Inferior parietal cortex (tissue), 1 donor: ENCODE results near the gene TMEM205.
A peak's percentile ranks its signal among the peaks of the same experiment; 100 is the strongest.
"Not testable (repeated sequence)": the region's sequence is repeated elsewhere in the genome, so short reads cannot be mapped to it uniquely, and the experiment has no call there.

Experiments used
- DNase-seq: peaks from one replicate; pipeline ENCODE4 v3.0.0-alpha.2; 2016; ENCODE audit errors: extremely low spot score

The TMEM205 gene

GRCh38 chr19:11373166-11373884, 27.3 kb upstream of the TMEM205 start:
- peak; percentile 66 for DNase-seq

GRCh38 chr19:11370744-11371143, 24.7 kb upstream of the TMEM205 start:
- no peak for DNase-seq

- DNase-seq = no peak
These were observed 21.5 kb upstream of the TMEM205 start for GRCh38 chr19:11367528-11367927.

GRCh38 chr19:11365557-11366117, 19.6 kb upstream of the TMEM205 start:
- no peak for DNase-seq

GRCh38 chr19:11364935-11365334, 18.9 kb upstream of the TMEM205 start:
- no peak for DNase-seq

GRCh38 chr19:11364296-11364904, 18.3 kb upstream of the TMEM205 start:
- no peak for DNase-seq

GRCh38 chr19:11363881-11364280, 17.8 kb upstream of the TMEM205 start:
- no peak for DNase-seq

GRCh38 chr19:11361771-11362731, 16.0 kb upstream of the TMEM205 start:
- DNase-seq = no peak

GRCh38 chr19:11361037-11361770, 15.1 kb upstream of the TMEM205 start:
- DNase-seq = no peak

- no peak for DNase-seq
These were observed 13.4 kb upstream of the TMEM205 start for GRCh38 chr19:11359421-11359820.

GRCh38 chr19:11356676-11357550, 10.8 kb upstream of the TMEM205 start:
- DNase-seq = no peak

GRCh38 chr19:11356074-11356397, 10.0 kb upstream of the TMEM205 start:
- DNase-seq = no peak

GRCh38 chr19:11355160-11356073, 9.3 kb upstream of the TMEM205 start, which contains the start of gene PLPPR2:
Gene PLPPR2, plus strand, starts transcription at chr19:11355432. Its CDS starts 2,242 bp downstream, at chr19:11357674.
- DNase-seq = peak; percentile 87

- DNase-seq = not testable (repeated sequence)
These were observed 8.0 kb upstream of the TMEM205 start for GRCh38 chr19:11354102-11354501.

GRCh38 chr19:11349171-11349570, 3.1 kb upstream of the TMEM205 start:
- DNase-seq = no peak

GRCh38 chr19:11347546-11348039, 1.5 kb upstream of the TMEM205 start:
- DNase-seq = no peak

GRCh38 chr19:11345122-11345803, 805 bp downstream of the TMEM205 start:
- no peak for DNase-seq

GRCh38 chr19:11342429-11342828, 3.6 kb downstream of the TMEM205 start:
- DNase-seq = no peak

- not testable (repeated sequence) for DNase-seq
These were observed 6.0 kb downstream of the TMEM205 start for GRCh38 chr19:11340099-11340467.
